MCF 10A (cell line): ENCODE data around the gene FLAD1. TPM values are rescaled to one million over a fixed set of nuclear protein-coding genes. Genes with fewer than 3 reads are reported as not detected.

Experiments used
- BruUV-seq: library from RNA; stranded (reverse); fragments of 400-500 nt; replicated peaks from 2 replicates; lab custom pipeline; 2021; lab: Mats Ljungman, UMichigan
- CTCF ChIA-PET: fragments of 300-600 bp; sonication (Branson Sonifier 250); formaldehyde crosslinking; extraction: SDS; loops from one replicate; lab custom pipeline; 2021; ENCODE audit warnings: antibody characterized with exemption, inconsistent platforms; lab: Yijun Ruan, JAX
- POLR2A ChIA-PET: fragments of 300-600, 350-650 bp; sonication (Branson Sonifier 250); formaldehyde crosslinking; extraction: SDS; loops from one replicate; lab custom pipeline; 2020; ENCODE audit warnings: antibody characterized with exemption, inconsistent platforms; lab: Yijun Ruan, JAX
- DNase-seq: peaks from one replicate; pipeline ENCODE4 v3.0.0-alpha.2; 2018; ENCODE audit not compliant: unreplicated experiment
- H3K27ac Mint-ChIP-seq: one replicate; pipeline ENCODE4 v1.8.0; 2022; ENCODE audit warnings: mild to moderate bottlenecking, low read depth, mixed read lengths; ENCODE audit not compliant: unreplicated experiment
- H3K27me3 Mint-ChIP-seq: one replicate; pipeline ENCODE4 v1.8.0; 2022; ENCODE audit warnings: mixed read lengths; ENCODE audit not compliant: insufficient read depth, unreplicated experiment
- H3K36me3 Mint-ChIP-seq: one replicate; pipeline ENCODE4 v1.8.0; 2022; ENCODE audit warnings: mild to moderate bottlenecking, moderate library complexity, mixed read lengths; ENCODE audit not compliant: insufficient read depth, unreplicated experiment
- H3K4me1 Mint-ChIP-seq: one replicate; pipeline ENCODE4 v1.8.0; 2022; ENCODE audit warnings: mixed read lengths; ENCODE audit not compliant: insufficient read depth, unreplicated experiment
- H3K4me3 Mint-ChIP-seq: one replicate; pipeline ENCODE4 v1.8.0; 2022; ENCODE audit warnings: mild to moderate bottlenecking, moderate library complexity, mixed read lengths; ENCODE audit not compliant: unreplicated experiment
- H3K9me3 Mint-ChIP-seq: one replicate; pipeline ENCODE4 v1.8.0; 2022; ENCODE audit warnings: mixed read lengths; ENCODE audit not compliant: unreplicated experiment
- CTCF ChIP-seq: fragments of 200-600 bp; IDR thresholded peaks from one replicate; pipeline ENCODE4 v1.8.0; 2022; ENCODE audit warnings: antibody characterized with exemption, mild to moderate bottlenecking; ENCODE audit not compliant: unreplicated experiment
- intact Hi-C: fragments of 100-400 bp; cut with micrococcal nuclease; formaldehyde crosslinking; loops from 2 replicates; pipeline ENCODE4 v1.14.1; 2022
- total RNA-seq: library from RNA; stranded (reverse); gene quantifications from 2 replicates; pipeline ENCODE4 v1.2.3, GENCODE V29; 2022

Gene FLAD1
- total RNA-seq, 1 experiment from 2014 or later = 91.1 TPM

- BruUV-seq = no TSS peak
- intact Hi-C loops = no loop called here
- ChIA-PET CTCF (interaction anchor here (0.6 to 2.6 kb wide), 10 partner anchors 9 to 473 kb away, joined by 3 to 6 read pairs (median 4); no protein-coding TSS in a partner anchor), POLR2A (interaction anchor here (1.2 to 39.6 kb wide), 4 partner anchors 8 to 37 kb away, joined by 4 to 1917 read pairs (median 59); partner anchors contain the start of genes CKS1B, FLAD1, LENEP and PMVK)
- H3K4me1 Mint-ChIP-seq = peaks cover 38% of the 10 kb centered on the region
- no peak for TF ChIP-seq CTCF
- no peaks in the 10 kb centered on the region for H3K9me3 Mint-ChIP-seq
- DNase-seq = no peak
- no peaks in the 10 kb centered on the region for H3K27me3 Mint-ChIP-seq
- H3K27ac Mint-ChIP-seq = no peak overlapping the region
- peaks cover 6% of the 10 kb centered on the region for H3K36me3 Mint-ChIP-seq
- H3K4me3 Mint-ChIP-seq = no peak overlapping the region
These were observed 31.1 kb upstream of the FLAD1 start for GRCh38 chr1:154951901-154952657.

GRCh38 chr1:154952664-154953063, 30.5 kb upstream of the FLAD1 start:
- Mint-ChIP-seq H3K4me3 (no peak overlapping the region), H3K27me3 (no peaks in the 10 kb centered on the region), H3K9me3 (no peaks in the 10 kb centered on the region), H3K27ac (no peak overlapping the region), H3K4me1 (peaks cover 43% of the 10 kb centered on the region), H3K36me3 (peaks cover 4% of the 10 kb centered on the region)
- BruUV-seq = no TSS peak
- no peak for TF ChIP-seq CTCF
- DNase-seq = no peak
- ChIA-PET POLR2A (interaction anchor here (1.2 to 39.6 kb wide), 5 partner anchors 9 to 86 kb away, joined by 3 to 1917 read pairs (median 6); partner anchors contain the start of genes CKS1B, FLAD1, LENEP and PMVK), CTCF (interaction anchor here (0.6 to 2.6 kb wide), 7 partner anchors 8 to 473 kb away, joined by 3 to 12 read pairs (median 4); partner anchors contain the start of gene PYGO2)
- intact Hi-C loops = no loop called here

- Mint-ChIP-seq H3K4me3 (no peak overlapping the region), H3K9me3 (no peaks in the 10 kb centered on the region), H3K27ac (no peak overlapping the region), H3K36me3 (peaks cover 7% of the 10 kb centered on the region), H3K27me3 (no peaks in the 10 kb centered on the region), H3K4me1 (peaks cover 43% of the 10 kb centered on the region)
- no TSS peak for BruUV-seq
- ChIA-PET POLR2A (interaction anchor here (1.2 to 39.6 kb wide), 5 partner anchors 10 to 85 kb away, joined by 3 to 1917 read pairs (median 19); partner anchors contain the start of genes CKS1B, FLAD1, LENEP and PMVK), CTCF (interaction anchor here (0.6 to 4.2 kb wide), 13 partner anchors 13 to 394 kb away, joined by 3 to 45 read pairs (median 6); partner anchors contain the start of genes FLAD1 and PMVK)
- TF ChIP-seq CTCF = no peak
- intact Hi-C loops = no loop called here
- no peak for DNase-seq
These were observed 29.5 kb upstream of the FLAD1 start for GRCh38 chr1:154953611-154954038.

GRCh38 chr1:154954541-154954940, 28.6 kb upstream of the FLAD1 start:
- Mint-ChIP-seq H3K4me1 (peaks cover 43% of the 10 kb centered on the region), H3K4me3 (peak overlapping the region; percentile 88), H3K36me3 (peaks cover 12% of the 10 kb centered on the region), H3K27ac (no peak overlapping the region), H3K27me3 (no peaks in the 10 kb centered on the region), H3K9me3 (no peaks in the 10 kb centered on the region)
- TF ChIP-seq CTCF = no peak
- BruUV-seq = no TSS peak
- no peak for DNase-seq
- intact Hi-C loops = no loop called here
- POLR2A ChIA-PET = interaction anchor here (0.6 to 39.6 kb wide), 7 partner anchors 11 to 146 kb away, joined by 3 to 1917 read pairs (median 18); partner anchors contain the start of genes ADAM15, CKS1B, FLAD1 and LENEP
- CTCF ChIA-PET = interaction anchor here (1.0 to 4.2 kb wide), 14 partner anchors 12 to 285 kb away, joined by 3 to 45 read pairs (median 11); partner anchors contain the start of genes ADAM15, FLAD1, PMVK and SHC1
